Fibroblast of the aortic adventitia (primary cell): ENCODE results near the gene TGFB2. TPM values are rescaled to one million over a fixed set of nuclear protein-coding genes. Genes with fewer than 3 reads are reported as not detected.
A peak's percentile ranks its signal among the peaks of the same experiment; 100 is the strongest.

Experiments used
- DNase-seq: peaks from one replicate; pipeline ENCODE4 v3.0.0-alpha.2; 2010; ENCODE audit warnings: low read depth
- H3K4me3 ChIP-seq: 2 replicates; pipeline ENCODE4 v1.5.1; 2011; ENCODE audit warnings: low read depth, mild to moderate bottlenecking, control low read depth, low read length, moderate library complexity
- CTCF ChIP-seq: IDR thresholded peaks from 2 replicates; pipeline ENCODE4 v1.5.1; 2011; ENCODE audit warnings: mild to moderate bottlenecking, low read length, control low read depth, inconsistent platforms; ENCODE audit not compliant: insufficient read depth
- total RNA-seq: library from RNA; depleted of rRNA; stranded (reverse); fragments of >200 nt; gene quantifications from 2 replicates; pipeline ENCODE4 v1.2.3, GENCODE V29; 2012; ENCODE audit warnings: low replicate concordance

TGFB2 gene
- total RNA-seq, 1 donor = 13.5 TPM

- no peak overlapping the region for H3K4me3 ChIP-seq
- no peak for TF ChIP-seq CTCF
- peak; percentile 86 for DNase-seq
Measured at GRCh38 chr1:218371927-218372672, 27.0 kb downstream of the TGFB2 start.

- no peak for TF ChIP-seq CTCF
- H3K4me3 ChIP-seq = no peak overlapping the region
- peak; percentile 44 for DNase-seq
Measured at GRCh38 chr1:218374401-218375353, 29.5 kb downstream of the TGFB2 start.

GRCh38 chr1:218376722-218377121 is 31.6 kb downstream of the TGFB2 start:
- peak overlapping the region; percentile 26 for H3K4me3 ChIP-seq
- no peak for TF ChIP-seq CTCF
- no peak for DNase-seq

GRCh38 chr1:218377143-218377660 is 32.1 kb downstream of the TGFB2 start:
- no peak for TF ChIP-seq CTCF
- DNase-seq = peak; percentile 98
- peak overlapping the region; percentile 26 for H3K4me3 ChIP-seq

- H3K4me3 ChIP-seq = no peak overlapping the region
- TF ChIP-seq CTCF = no peak
- DNase-seq = peak; percentile 94
Measured at GRCh38 chr1:218380125-218380977, 35.2 kb downstream of the TGFB2 start.

GRCh38 chr1:218382261-218382660 is 37.1 kb downstream of the TGFB2 start:
- DNase-seq = no peak

More at GRCh38 chr1:218382261-218382660, 37.1 kb downstream of the TGFB2 start:
- no peak overlapping the region for H3K4me3 ChIP-seq
- no peak for TF ChIP-seq CTCF
